HL-60/S4 (cell line): ENCODE measurements around the gene RPS27.

Experiments
- in situ Hi-C: fragments of 300-500 bp; cut with MboI; formaldehyde crosslinking; loops from 2 replicates; pipeline ENCODE4 v1.14.3; 2022; ENCODE audit warnings: low sequenced_read_pairs

The RPS27 gene

DNA sequence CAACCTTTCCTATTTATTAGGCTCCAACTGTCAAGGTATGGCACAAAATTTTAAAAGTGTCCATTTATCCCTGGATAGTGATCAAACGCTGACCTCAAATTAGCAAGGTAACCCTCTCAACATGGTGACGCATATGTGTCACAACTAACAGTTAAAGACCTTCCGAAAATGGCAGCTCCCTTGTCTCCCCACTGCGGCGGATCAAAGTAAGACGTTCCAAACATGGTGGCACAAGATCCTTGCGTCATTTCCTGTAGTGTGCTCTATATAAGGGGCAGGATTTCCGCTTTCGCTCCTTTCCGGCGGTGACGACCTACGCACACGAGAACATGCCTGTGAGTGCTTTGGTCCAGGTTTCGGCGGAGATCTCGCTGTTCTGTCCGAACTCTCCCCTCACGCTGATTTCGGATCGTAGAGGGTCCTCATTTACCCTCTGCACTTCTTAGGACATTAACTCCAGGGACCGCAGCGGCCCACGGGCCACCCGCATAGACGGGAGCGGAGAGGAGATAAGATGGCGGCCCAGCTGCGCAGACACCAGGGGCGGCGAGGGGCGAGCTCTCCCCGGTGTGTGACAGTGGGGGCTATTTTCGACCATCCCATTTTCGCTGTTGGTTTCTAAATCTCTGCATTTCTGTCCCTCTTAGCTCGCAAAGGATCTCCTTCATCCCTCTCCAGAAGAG lies at the start of gene RPS27:
TSS of gene RPS27 (plus strand) at position 295 of the 683 bp plus-strand sequence. CDS start at position 330, 35 bp downstream.
- in situ Hi-C loops = no loop called here

DNA sequence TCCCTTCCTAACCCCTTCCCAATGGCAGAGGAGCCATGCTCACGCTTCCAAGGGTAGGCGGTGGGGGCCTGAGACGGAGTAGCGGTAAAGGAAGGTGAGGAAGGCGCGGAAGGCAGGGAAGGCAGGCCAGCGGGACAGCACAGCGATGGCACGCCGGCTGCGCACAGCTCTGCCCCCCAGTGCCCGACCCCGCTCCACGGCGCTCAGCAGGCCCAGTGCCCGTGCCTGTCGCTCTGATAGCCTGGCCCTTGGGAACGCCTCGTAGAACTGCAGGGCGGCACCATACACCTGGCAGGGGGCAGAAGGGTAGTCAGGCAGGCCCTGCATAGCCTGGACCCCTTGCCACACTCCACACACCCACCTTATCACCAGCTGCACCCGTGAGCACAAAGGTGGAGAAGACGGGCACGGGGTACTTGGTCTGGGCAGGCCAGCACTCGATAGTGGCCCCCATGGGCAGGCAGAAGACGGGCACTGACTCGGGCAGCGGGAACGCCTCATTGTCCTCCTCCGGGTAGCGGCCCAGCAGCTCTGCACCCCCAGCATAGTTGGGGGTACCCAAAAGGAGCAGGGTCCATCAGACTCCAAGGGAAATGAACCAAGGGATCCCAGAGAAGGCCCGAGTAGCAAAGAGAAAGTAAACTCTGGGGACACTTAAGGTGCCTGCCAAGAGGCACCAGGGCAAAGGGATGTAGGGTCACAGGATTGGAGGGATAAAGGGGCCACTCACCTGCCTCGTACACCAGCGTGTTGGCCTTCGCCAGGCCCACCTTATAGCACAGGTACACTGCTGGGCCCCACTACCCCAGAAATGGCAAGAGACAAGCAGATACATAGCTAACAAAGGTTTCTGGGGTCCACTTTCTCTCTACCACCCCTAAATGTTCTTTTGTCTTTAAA lies 48.5 kb upstream of the RPS27 start:
- in situ Hi-C loops = no loop called here

DNA sequence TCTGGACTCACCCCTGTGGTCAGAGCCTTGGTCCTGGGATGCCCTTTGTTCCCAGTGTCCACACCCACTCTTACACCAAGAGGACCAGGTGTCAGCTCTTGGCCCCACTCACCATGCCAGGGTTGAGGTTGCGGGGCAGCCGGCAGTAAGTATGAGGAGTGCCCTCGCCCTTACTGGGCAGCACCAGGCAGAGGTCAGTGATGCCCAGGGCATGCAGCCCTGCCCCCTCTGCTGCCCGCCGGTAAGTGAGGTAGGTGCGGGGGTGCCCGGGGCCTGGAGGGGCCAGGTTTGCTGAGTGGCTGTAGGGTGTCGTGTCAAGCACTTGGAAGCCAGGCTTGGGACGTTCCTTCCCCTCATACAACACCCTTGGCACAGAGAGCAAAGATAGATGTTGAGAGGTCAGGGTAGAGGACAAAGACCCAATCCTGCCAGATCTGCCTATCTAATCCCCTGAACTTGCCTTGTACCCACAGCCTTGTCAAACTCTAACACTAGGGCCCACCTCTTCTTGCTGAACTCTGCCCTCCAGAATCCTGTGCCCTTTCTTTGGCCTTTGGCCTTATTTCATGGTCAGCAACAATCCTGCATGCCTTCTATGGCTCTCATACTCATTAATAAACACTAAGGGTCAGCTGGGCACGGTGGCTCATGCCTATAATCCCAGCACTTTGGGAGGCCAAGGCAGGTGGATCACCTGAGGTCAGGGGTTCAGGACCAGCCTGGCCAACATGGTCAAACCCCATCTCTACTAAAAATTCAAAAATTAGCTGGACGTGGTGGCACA lies 47.6 kb upstream of the RPS27 start:
- in situ Hi-C loops = no loop called here

DNA sequence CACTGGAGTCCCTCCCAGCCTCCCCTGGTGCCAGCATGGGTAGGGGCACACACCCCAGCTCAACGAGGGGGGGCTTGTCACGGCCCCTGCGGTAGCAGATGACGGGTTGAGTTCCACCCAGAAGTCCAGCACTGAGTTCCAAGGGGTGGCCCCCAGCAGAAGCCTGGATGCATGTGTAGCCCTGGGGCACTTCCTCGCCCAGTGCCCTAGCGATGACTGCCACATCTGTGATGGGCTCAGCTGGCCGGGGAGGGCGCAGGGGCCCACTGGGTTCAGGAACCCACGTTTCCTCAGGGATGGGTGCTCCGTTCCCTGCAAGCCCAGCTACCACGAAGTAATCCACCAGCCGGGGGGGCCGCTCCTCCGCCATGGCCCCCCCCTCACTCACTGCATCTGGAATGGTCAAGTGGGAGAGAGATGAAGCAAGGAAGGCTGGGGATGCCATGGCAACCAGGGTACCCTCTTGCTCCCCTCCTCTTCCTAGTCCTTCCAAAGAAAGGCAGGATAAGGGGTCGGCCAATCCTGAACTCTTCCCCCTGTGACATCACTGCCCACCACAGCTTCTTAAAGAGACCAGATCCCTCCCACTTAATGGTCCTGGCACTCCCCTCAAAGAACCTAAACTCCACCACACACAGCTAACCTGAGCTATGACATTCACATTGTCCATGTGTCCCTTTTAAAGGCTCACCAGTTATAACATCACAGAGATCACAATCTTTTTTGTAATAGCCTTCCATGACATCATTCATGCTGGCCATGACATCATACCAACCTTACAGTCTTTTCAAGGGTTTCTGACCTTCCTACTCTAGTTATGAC lies 46.3 kb upstream of the RPS27 start:
- in situ Hi-C loops = no loop called here

DNA sequence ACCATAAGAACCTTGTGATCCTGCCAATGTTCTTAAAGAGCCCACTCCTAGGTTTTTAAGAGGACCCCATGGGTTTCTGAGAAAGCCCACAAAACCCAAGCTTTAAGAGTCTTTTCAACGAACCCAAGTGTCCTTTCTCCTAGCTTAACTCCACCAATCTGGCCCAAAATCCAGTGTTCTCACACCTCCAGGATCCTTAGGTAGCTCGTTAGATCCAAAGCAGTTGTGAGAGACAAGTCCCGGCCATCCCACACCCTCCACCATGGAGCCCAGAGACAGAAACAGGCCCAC lies 45.8 kb upstream of the RPS27 start:
- in situ Hi-C loops = no loop called here

DNA sequence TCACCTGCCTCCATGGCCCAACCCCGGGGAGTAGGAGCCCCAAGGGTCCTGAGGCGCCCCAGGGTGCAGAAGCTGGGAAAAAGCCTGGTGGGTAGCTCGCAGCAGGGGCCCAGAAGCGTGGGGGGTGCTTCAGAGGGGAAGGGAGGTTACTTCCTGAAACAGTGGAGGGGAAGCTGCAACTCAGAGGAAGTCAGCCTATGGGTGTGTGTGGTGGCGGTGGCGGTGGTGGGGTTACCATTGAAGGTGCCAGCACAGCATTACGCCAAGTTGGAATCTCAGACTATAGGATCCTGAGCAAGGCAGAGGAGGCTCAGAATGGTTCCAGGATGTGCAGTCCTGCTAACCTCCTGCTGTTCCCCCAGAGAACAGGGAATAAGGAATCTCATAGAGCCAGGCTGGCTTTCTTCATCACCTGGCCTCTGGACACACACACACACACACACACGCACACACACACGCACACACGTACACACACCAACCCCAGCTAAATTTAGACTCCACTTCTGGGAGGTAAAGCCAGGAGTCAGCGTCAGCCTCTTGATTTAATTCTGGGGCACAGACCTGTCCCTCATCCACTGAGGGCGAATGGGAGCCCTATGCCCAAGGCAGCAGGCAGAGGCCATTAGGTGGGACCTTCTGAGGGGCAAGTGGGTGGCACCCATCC lies 45.3 kb upstream of the RPS27 start:
- in situ Hi-C loops = no loop called here

DNA sequence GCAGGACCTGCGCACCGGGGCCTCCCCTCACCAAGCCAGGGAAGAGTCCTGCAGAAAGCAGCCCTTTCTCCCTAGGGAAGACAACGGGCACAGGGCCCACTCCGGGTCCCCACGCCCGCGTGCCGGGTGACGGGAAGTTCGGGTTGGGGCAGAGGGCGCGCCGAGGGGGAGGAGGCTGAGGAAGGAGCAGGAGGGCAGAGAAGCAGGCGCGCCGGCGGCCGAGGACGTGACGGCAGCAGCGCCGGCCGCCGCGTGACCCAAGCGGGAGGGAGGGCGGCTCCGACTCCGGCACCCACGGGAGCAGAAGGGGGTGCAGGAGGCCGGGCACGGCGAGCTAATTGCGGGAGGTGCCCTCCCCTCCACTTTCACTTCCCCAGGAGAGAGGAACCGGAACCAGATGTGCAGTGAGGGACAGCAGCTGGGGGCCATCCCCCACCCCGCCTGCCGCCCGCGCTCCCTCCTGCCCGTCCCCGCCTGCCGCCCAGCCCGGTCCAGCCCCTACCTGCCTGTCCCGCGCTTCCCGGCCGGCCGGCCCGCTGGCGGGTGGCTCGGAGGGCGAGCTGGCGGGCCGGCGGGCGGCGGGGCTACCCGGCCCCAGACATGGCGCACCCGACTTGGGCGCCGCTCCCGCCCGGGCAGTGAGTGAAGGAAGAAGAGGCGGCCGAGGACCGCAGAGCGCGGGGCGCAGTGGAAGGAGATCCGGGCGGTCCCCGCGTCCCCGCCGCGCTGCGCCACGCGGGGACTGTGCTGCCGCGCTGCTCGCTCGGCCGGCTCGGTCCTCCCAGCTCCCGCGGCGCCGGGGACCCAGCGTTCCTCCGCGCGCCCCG lies 44.6 kb upstream of the RPS27 start:
- in situ Hi-C loops = no loop called here

DNA sequence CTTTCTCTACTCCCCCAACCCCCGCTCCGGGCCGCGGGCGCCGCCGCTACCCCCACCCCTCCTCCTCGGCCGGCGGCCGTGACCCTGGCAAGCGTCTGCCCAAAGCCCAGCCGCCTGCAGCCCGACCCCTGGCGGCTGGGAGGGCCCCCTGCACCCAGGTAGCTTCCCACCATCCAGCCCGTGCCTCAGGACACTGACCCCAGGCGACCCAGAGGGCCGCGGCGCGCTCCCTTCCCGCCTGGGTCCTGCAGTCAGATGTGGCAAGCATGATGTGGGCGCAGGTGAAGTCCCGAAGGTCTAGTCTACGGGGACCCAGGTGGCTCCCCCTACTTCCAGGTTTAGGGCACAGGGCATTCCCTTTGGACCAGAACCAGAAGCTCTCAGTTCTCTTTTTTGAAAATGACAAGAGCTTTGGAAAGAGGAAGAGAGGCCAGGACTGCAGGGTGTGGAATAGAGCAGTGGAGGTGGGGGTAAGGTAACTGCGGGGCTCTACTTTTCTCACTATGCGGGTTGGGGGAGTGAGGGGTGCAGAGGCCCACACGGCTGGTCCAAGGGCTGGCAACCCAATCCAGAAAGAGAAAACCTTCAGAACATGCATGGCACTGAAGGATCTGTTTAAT lies 43.8 kb upstream of the RPS27 start, which contains the start of gene DENND4B:
TSS of gene DENND4B (minus strand) at position 97 of the 620 bp plus-strand sequence. CDS start 2,344 bp downstream, outside the sequence.
- in situ Hi-C loops = no loop called here

DNA sequence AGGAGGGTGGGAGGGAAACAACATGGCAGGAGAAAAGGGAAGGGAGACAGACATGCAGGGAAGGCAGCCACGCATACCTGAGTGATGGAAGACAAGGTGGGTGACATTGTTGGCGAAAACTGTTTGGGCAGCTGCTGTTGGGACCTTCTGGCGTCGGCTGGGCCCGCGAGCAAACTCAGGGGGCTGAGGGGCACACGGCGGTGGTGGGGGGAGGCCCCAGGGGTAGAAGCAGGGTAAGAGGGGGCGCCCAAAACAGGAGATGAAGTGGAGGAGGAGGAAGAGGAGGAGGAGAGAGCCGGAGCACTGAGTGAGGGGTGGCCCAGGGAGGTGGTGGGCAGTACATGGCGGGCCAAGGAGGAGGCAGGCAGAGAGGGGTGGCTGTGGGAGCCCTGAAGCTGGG lies 39.4 kb upstream of the RPS27 start:
- in situ Hi-C loops = no loop called here

DNA sequence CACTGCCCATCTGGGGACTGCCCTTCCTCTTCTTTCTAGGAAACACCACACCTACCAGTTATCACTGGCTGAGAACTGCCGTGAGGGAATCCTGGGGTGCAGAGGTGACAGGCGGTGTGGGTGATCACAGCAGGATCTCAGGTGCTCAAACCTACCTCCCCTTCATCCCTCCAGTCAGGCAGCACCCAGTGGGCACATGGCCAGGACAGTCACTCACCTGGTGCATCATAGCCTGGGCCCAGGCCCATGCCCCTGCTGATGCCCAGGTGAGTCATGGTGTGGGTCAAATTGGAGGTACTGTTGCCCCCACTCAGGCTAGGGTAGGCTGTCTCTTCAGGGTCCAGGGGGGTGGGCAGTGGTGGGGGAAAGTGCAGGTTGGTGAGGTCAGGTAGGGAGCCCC lies 38.8 kb upstream of the RPS27 start:
- in situ Hi-C loops = no loop called here

DNA sequence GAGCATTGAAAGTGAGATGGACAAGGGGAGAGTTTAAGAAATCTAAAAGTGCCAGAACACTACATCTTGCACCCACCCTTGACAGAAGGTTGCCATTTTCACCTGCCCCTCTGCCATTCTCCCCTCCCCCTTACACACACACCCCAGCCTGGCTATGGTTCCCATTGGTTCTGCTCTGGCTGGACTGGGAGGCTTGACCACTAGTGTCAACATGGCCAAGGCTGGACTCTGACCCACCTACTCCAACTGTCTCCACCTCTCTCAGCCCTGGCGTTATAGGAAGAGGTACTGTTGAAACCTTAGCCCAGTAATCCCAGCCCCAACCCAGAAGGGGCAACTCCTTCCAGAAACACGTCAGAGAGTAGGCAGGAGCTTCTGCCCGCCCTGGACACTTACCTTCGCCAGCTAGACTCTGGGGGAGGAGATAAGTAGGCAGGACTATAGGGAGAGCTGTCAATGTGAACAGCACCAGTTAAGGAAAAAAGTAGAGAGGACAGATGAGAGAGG lies 36.6 kb upstream of the RPS27 start:
- in situ Hi-C loops = no loop called here

DNA sequence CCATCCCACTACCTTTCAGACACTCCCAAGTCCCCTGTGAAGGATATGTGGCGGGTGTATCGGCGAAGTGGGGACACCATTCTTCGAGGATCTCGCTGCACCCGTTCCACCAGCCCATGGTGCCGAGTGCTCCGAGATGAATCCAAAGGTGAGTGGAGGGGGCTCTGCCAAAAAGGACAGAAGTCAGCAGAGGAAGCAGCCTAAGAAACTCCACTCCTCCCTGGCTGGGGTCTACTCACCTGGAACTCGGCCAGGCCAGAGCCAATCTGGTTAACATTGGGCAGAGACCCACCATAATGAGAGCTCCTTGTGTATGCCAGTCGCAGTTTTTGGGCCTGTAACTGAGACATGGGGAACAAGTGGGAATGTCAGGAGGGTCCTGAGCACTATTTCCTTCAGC lies 35.7 kb upstream of the RPS27 start:
- in situ Hi-C loops = no loop called here

DNA sequence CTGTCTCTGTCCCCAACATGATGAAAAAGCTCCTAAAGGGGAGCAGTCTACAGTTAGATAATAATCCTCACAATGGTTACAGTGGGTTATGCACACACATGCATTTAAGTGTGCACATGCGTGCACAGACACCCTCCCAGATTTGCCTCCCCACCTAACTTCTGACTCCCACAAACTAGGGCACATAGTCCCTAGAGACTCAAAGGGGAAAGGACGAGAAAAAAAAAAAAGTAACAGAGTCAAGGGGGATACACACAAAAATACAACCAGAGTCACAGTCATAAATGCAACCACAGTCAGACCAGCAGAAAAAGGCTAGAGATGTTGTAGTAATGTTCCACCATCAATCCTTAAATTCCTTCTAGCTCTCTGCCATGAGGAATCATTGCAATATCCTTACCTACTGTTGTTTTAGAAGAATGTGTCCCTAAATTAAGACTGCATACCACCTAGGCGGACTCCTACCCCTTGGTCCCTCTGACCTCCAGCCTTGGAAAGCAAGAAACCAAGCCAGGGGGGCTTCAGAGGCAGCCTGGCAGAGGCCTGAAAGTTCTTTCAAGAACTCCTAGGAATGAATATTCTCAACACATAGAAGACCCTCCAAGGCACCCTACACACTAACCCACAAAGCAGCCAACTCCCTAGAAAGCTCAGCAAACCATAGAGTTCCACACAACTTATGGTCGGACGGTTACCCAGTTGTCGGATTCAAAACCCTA lies 33.4 kb upstream of the RPS27 start:
- in situ Hi-C loops = no loop called here

DNA sequence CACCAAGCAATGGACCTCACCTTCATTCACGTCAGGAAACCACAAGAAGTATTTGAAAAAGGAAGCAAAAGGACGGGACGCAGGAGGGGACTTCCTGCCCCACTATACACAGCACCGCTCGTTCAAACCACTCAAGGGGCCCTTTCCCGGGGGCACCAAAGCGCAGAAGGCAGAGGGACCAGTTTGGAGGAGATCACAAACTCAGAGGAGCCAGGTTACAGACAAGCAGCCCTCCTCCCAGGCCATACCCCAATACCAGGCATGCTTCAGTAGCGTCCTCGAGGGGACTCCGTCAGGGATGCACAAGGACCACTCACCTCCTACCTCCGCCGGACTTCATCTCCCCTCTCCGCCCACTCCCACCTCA lies 32.8 kb upstream of the RPS27 start:
- in situ Hi-C loops = no loop called here

DNA sequence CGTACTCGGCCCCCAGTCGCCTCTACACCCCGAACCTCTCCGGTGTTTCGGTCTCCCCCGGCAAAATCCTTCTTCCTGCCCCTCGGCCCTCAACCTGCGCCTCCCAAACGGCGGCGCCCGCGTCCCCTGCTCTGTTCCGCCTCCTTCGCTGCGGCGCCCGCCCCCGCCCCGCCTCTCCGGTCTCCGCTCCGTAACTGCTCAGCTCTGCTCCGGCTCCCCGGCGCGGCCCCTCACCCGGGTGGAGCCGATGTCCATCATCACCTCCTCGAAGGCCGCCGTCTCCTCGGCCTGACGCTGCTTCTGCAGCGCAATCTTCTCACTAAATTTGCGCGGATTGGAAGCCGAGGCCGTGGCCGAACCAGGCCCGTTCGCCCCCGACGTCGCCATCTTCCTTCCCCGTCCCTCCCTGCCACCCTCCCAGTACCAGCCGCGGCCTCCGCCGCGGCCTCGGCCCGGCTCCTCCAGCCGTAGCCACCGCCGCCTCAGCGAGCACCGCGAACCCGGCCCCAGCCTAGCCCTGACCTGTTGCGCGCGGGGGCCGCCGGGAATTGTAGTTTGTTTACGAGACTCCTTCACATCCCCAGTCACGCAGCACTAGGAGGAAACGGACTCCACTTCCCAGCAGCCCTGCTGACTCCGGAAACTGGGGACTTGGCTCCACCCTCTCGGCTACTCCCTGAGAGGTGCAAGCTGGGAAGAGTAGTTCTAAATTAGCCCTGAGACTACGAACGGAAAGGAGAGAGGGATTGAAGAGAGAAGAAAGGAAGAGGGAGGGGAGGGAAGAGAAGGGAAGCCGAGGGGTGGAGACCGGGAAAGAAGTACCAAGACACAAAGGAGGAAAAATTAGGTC lies 32.2 kb upstream of the RPS27 start, which contains the start of gene CRTC2:
TSS of gene CRTC2 (minus strand) at position 502 of the 850 bp plus-strand sequence. CDS start at position 387, 115 bp downstream.
- in situ Hi-C loops = no loop called here

DNA sequence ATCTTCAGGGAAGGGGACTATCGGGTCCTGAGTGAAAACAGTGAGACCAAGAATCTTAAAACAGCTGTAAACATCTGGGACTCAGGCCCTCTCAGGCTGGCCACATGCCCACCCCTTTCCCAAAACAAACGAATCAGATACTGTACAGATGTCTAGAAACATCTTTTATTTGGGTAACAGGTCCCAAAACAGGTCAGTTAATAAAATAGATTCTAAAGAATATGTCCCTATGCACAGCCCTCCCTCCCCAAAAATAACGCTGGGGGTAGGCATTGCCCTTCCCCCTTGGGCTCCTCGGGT lies 31.7 kb upstream of the RPS27 start:
- in situ Hi-C loops = no loop called here

DNA sequence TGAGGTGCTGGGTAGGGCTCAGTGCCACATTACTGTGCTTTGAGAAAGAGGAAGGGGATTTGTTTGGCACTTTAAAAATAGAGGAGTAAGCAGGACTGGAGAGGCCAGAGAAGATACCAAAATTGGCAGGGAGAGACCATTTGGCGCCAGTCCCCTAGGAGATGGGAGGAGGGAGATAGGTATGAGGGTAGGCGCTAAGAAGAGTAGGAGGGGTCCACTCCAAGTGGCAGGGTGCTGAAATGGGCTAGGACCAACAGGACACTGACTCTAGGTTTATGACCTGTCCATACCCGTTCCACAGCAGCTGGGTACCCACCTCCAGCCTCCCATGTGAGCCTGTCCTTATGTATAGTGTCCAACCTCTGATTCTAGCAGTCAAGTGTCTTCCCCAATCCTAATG lies 31.1 kb upstream of the RPS27 start:
- in situ Hi-C loops = no loop called here
